ENCODE results near the gene GON4L. TPM values are rescaled to one million over a fixed set of nuclear protein-coding genes. Genes with fewer than 3 reads are reported as not detected.

The GON4L gene
- total and polyA plus RNA-seq, 4 donors: 16.2 to 61.4 (median 32.3) TPM

DNA sequence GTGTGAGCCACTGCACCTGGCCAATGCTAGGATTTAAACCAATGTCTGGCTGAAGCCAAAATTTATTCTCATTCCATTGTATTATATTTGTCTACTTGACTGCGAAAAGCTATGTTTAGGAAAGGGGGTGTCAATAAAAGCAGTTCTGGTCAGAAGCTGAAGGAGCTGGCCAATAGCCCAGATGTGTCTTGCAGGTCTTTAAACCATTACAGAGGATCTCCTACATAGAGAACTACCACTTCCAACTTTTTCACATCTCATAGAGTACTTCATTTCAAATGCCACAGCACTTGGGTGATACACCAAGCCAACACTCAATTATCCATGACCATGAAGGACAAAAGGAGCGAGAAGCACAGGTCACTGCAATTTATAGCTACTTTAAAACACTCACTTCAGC lies 4.9 kb upstream of the GON4L start:
- H3K9ac ChIP-seq (ENCODE audit: insufficient read depth in 1 of 2, low read length in 2 of 2): no peak overlapping the region
- H3K9me3 ChIP-seq (ENCODE audit: control insufficient read depth in 4 of 4, insufficient read depth in 3 of 4, low read length in 3 of 4): no peaks in the 10 kb centered on the region
- no peaks in the 10 kb centered on the region for H3K36me3 ChIP-seq (ENCODE audit: control insufficient read depth in 4 of 4, insufficient read depth in 4 of 4, low read length in 4 of 4)
- H3K27me3 ChIP-seq (ENCODE audit: control insufficient read depth in 3 of 3, insufficient read depth in 3 of 3, low read length in 2 of 3): no peaks in the 10 kb centered on the region
- DNase-seq (no peak), ATAC-seq (ENCODE audit: insufficient read depth, low FRiP score) (no peak)
- 98% methylated on average over 2 of the region's 2 CpGs for WGBS, 2 donors
- H3K27ac ChIP-seq (ENCODE audit: low read depth in 1 of 2, low read length in 1 of 2): no peak overlapping the region
- TF ChIP-seq, protein P1, sequence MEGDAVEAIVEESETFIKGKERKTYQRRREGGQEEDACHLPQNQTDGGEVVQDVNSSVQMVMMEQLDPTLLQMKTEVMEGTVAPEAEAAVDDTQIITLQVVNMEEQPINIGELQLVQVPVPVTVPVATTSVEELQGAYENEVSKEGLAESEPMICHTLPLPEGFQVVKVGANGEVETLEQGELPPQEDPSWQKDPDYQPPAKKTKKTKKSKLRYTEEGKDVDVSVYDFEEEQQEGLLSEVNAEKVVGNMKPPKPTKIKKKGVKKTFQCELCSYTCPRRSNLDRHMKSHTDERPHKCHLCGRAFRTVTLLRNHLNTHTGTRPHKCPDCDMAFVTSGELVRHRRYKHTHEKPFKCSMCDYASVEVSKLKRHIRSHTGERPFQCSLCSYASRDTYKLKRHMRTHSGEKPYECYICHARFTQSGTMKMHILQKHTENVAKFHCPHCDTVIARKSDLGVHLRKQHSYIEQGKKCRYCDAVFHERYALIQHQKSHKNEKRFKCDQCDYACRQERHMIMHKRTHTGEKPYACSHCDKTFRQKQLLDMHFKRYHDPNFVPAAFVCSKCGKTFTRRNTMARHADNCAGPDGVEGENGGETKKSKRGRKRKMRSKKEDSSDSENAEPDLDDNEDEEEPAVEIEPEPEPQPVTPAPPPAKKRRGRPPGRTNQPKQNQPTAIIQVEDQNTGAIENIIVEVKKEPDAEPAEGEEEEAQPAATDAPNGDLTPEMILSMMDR (IDR thresholded peaks at IDR 0.05; ENCODE audit: control extremely low read depth, extremely low read depth): no peak
- no peak overlapping the region for H3K4me3 ChIP-seq
- H3K4me1 ChIP-seq (ENCODE audit: control insufficient read depth in 5 of 5, insufficient read depth in 5 of 5, low read length in 5 of 5): peaks cover 0 to 18% (median 0%) of the 10 kb centered on the region in 5 donors

DNA sequence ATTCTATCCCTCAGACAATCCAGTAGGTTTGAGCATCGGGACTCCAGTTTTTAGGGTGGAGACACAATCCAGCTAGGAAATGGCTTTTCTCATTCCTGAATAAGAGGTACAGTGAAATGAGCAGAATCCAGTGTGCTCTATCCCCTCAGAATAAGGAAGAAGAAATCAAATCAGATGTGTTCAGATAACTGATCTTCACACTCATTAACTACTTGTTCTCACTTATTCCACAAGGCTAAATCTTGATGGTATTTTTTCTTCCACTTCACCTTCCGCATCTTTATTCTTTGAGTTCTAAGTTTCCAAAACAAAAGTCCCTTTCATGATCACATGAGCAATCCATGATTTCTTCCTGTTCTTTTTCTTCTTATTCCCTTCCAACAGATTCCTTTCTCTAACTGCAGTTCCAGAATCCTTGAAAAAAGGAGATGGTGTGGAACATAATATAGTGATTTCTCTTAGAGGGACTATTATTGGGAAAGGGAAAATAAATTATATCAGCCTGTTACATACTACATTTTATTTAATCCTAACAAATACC lies 4.0 kb upstream of the GON4L start:
- Histone ChIP-seq H3K4me1 (ENCODE audit: control insufficient read depth in 5 of 5, insufficient read depth in 5 of 5, low read length in 5 of 5) (peaks cover 0 to 25% (median 4%) of the 10 kb centered on the region in 5 donors), H3K36me3 (ENCODE audit: control insufficient read depth in 4 of 4, insufficient read depth in 4 of 4, low read length in 4 of 4) (no peaks in the 10 kb centered on the region), H3K9me3 (ENCODE audit: control insufficient read depth in 4 of 4, insufficient read depth in 3 of 4, low read length in 3 of 4) (no peaks in the 10 kb centered on the region), H3K4me3 (no peak overlapping the region), H3K27me3 (ENCODE audit: control insufficient read depth in 3 of 3, insufficient read depth in 3 of 3, low read length in 2 of 3) (no peaks in the 10 kb centered on the region), H3K27ac (ENCODE audit: low read depth in 1 of 2, low read length in 1 of 2) (peak overlapping the region in 1 of 2 donors; percentile 71), H3K9ac (ENCODE audit: insufficient read depth in 1 of 2, low read length in 2 of 2) (peak overlapping the region; percentile 52 to 94)
- ATAC-seq (ENCODE audit: insufficient read depth, low FRiP score) (no peak), DNase-seq (no peak)
- TF ChIP-seq, protein P1 (IDR thresholded peaks at IDR 0.05; ENCODE audit: control extremely low read depth, extremely low read depth): no peak
- 67 to 78% methylated on average over 2 of the region's 2 CpGs for WGBS, 2 donors

- peak; percentile 91 to 93 (median 92) for DNase-seq
- TF ChIP-seq, protein P1 (IDR thresholded peaks at IDR 0.05; ENCODE audit: control extremely low read depth, extremely low read depth): no peak
- no peak for ATAC-seq (ENCODE audit: insufficient read depth, low FRiP score)
- H3K9ac ChIP-seq (ENCODE audit: insufficient read depth in 1 of 2, low read length in 2 of 2): peak overlapping the region; percentile 52 to 94
- peak overlapping the region; percentile 44 to 71 for H3K27ac ChIP-seq (ENCODE audit: low read depth in 1 of 2, low read length in 1 of 2)
- H3K9me3 ChIP-seq (ENCODE audit: control insufficient read depth in 4 of 4, insufficient read depth in 3 of 4, low read length in 3 of 4): no peaks in the 10 kb centered on the region
- H3K4me1 ChIP-seq (ENCODE audit: control insufficient read depth in 5 of 5, insufficient read depth in 5 of 5, low read length in 5 of 5): peaks cover 0 to 26% (median 4%) of the 10 kb centered on the region in 5 donors
- WGBS, 2 donors: 1 to 3% methylated on average over 31 to 34 of the region's 35 CpGs
- no peaks in the 10 kb centered on the region for H3K36me3 ChIP-seq (ENCODE audit: control insufficient read depth in 4 of 4, insufficient read depth in 4 of 4, low read length in 4 of 4)
- H3K27me3 ChIP-seq (ENCODE audit: control insufficient read depth in 3 of 3, insufficient read depth in 3 of 3, low read length in 2 of 3): no peaks in the 10 kb centered on the region
- peak overlapping the region; percentile 21 for H3K4me3 ChIP-seq
Observed at GRCh38 chr1:155859881-155860871, 3.2 kb upstream of the GON4L start.

Data from lung (tissue), 12 donors.